CD8-positive, alpha-beta memory T cell (primary cell): ENCODE data around the gene FBLN1. TPM values are rescaled to one million over a fixed set of nuclear protein-coding genes. Genes with fewer than 3 reads are reported as not detected.

Experiments used
- CTCF ChIA-PET: fragments of 350-600 bp; sonication (Branson Sonifier 250); formaldehyde crosslinking; loops from one replicate; lab custom pipeline; 2021; ENCODE audit warnings: antibody characterized with exemption; lab: Charles Lee
- POLR2A ChIA-PET: fragments of 350-600 bp; sonication (Branson Sonifier 250); formaldehyde crosslinking; loops from one replicate; lab custom pipeline; 2021; ENCODE audit warnings: antibody characterized with exemption; lab: Charles Lee
- DNase-seq, 5 donors: peaks; one replicate each; pipeline versions ENCODE4 v3.0.0 to v3.0.0-alpha.2; 2020 to 2022; ENCODE audit warnings: mixed read lengths in 1 of 5
- H3K27ac ChIP-seq: one replicate; pipeline ENCODE4 v1.7.0; 2013; ENCODE audit warnings: low read depth, mild to moderate bottlenecking, low read length, moderate library complexity
- H3K27me3 ChIP-seq: 2 replicates; pipeline ENCODE4 v1.7.0; 2013; ENCODE audit warnings: low read length, mild to moderate bottlenecking; ENCODE audit not compliant: insufficient read depth, poor library complexity, severe bottlenecking
- H3K36me3 ChIP-seq: 2 replicates; pipeline ENCODE4 v1.7.0; 2013; ENCODE audit warnings: mild to moderate bottlenecking, low read length, moderate library complexity; ENCODE audit not compliant: insufficient read depth
- H3K4me1 ChIP-seq: 2 replicates; pipeline ENCODE4 v1.7.0; 2013; ENCODE audit warnings: mild to moderate bottlenecking, low read length, moderate library complexity; ENCODE audit not compliant: insufficient read depth
- H3K4me3 ChIP-seq: 2 replicates; pipeline ENCODE4 v1.7.0; 2013; ENCODE audit warnings: mild to moderate bottlenecking, low read length
- H3K9me3 ChIP-seq: 2 replicates; pipeline ENCODE4 v1.7.0; 2013; ENCODE audit warnings: mild to moderate bottlenecking, low read length
- H3K27ac Mint-ChIP-seq, 8 donors: one replicate each; pipeline ENCODE4 v1.8.0; 2020 to 2021; ENCODE audit warnings: mixed read lengths in 8 of 8, mild to moderate bottlenecking in 6 of 8, inconsistent platforms in 3 of 8, moderate library complexity in 3 of 8
- H3K27me3 Mint-ChIP-seq, 2 donors: one replicate each; pipeline ENCODE4 v1.8.0; 2020 to 2021; ENCODE audit warnings: mixed read lengths in 2 of 2, mild to moderate bottlenecking in 1 of 2, moderate library complexity in 1 of 2
- H3K36me3 Mint-ChIP-seq, 3 donors: one replicate each; pipeline ENCODE4 v1.8.0; 2020 to 2021; ENCODE audit warnings: mixed read lengths in 3 of 3, inconsistent platforms in 1 of 3, mild to moderate bottlenecking in 1 of 3
- H3K4me1 Mint-ChIP-seq, 3 donors: one replicate each; pipeline ENCODE4 v1.8.0; 2020 to 2021; ENCODE audit warnings: mixed read lengths in 3 of 3, inconsistent platforms in 1 of 3, mild to moderate bottlenecking in 1 of 3
- H3K4me3 Mint-ChIP-seq, 7 donors: one replicate each; pipeline ENCODE4 v1.8.0; 2020 to 2021; ENCODE audit warnings: mixed read lengths in 7 of 7, mild to moderate bottlenecking in 6 of 7, moderate library complexity in 4 of 7, inconsistent platforms in 2 of 7
- H3K9me3 Mint-ChIP-seq, 5 donors: one replicate each; pipeline ENCODE4 v1.8.0; 2020 to 2022; ENCODE audit warnings: mixed read lengths in 5 of 5, mild to moderate bottlenecking in 3 of 5, moderate library complexity in 2 of 5, inconsistent platforms in 1 of 5
- polyA plus RNA-seq: library from polyadenylated mRNA; unstranded; fragments of 300-500 nt; fragmentation: Illumina TruSeq; gene quantifications from one replicate; pipeline ENCODE4 v1.2.3, GENCODE V29; 2021
- total RNA-seq, 2 experiments: library from RNA; stranded (reverse); gene quantifications; one replicate each; pipeline ENCODE4 v1.2.3, GENCODE V29; 2021

FBLN1 gene
- total and polyA plus RNA-seq, 3 experiments from 2014 or later: not detected

GRCh38 chr22:45503050-45503815 is 550 bp downstream of the FBLN1 start:
- H3K9me3 ChIP-seq: no peaks in the 10 kb centered on the region
- Mint-ChIP-seq H3K4me3 (no peak overlapping the region), H3K27ac (no peak overlapping the region), H3K36me3 (peaks cover 0 to 2% (median 0%) of the 10 kb centered on the region in 3 donors), H3K9me3 (no peaks in the 10 kb centered on the region), H3K4me1 (no peaks in the 10 kb centered on the region), H3K27me3 (peaks cover 15 to 58% of the 10 kb centered on the region in 2 donors)
- H3K27me3 ChIP-seq: peaks cover 5% of the 10 kb centered on the region
- CTCF ChIA-PET: no interaction called here
- no peaks in the 10 kb centered on the region for H3K36me3 ChIP-seq
- no peak overlapping the region for H3K4me3 ChIP-seq
- H3K4me1 ChIP-seq: no peaks in the 10 kb centered on the region
- H3K27ac ChIP-seq: no peak overlapping the region
- POLR2A ChIA-PET: interaction anchor here (0.6 kb wide), 1 partner anchor 847 kb away, joined by 5 read pairs; no protein-coding TSS in a partner anchor
- DNase-seq: no peak

GRCh38 chr22:45503816-45504372 is 1.2 kb downstream of the FBLN1 start:
- no peak overlapping the region for H3K27ac ChIP-seq
- Mint-ChIP-seq H3K4me3 (no peak overlapping the region), H3K36me3 (peaks cover 0 to 2% (median 0%) of the 10 kb centered on the region in 3 donors), H3K9me3 (no peaks in the 10 kb centered on the region), H3K27ac (no peak overlapping the region), H3K27me3 (peaks cover 14 to 60% of the 10 kb centered on the region in 2 donors), H3K4me1 (no peaks in the 10 kb centered on the region)
- peaks cover 5% of the 10 kb centered on the region for H3K27me3 ChIP-seq
- DNase-seq: no peak
- H3K36me3 ChIP-seq: no peaks in the 10 kb centered on the region
- H3K4me1 ChIP-seq: no peaks in the 10 kb centered on the region
- no peaks in the 10 kb centered on the region for H3K9me3 ChIP-seq
- ChIA-PET CTCF (no interaction called here), POLR2A (no interaction called here)
- no peak overlapping the region for H3K4me3 ChIP-seq

GRCh38 chr22:45504373-45505341 is 2.0 kb downstream of the FBLN1 start:
- peak overlapping the region in 1 of 8 donors; percentile 47 for H3K27ac Mint-ChIP-seq
- Histone ChIP-seq H3K36me3 (no peaks in the 10 kb centered on the region), H3K27me3 (peaks cover 5% of the 10 kb centered on the region), H3K4me3 (no peak overlapping the region), H3K4me1 (no peaks in the 10 kb centered on the region), H3K27ac (no peak overlapping the region), H3K9me3 (no peaks in the 10 kb centered on the region)
- DNase-seq: no peak
- peaks cover 14 to 60% of the 10 kb centered on the region in 2 donors for H3K27me3 Mint-ChIP-seq
- H3K4me3 Mint-ChIP-seq: peak overlapping the region in 1 of 7 donors; percentile 13
- no peaks in the 10 kb centered on the region for H3K4me1 Mint-ChIP-seq
- no peaks in the 10 kb centered on the region for H3K9me3 Mint-ChIP-seq
- H3K36me3 Mint-ChIP-seq: peaks cover 0 to 2% (median 0%) of the 10 kb centered on the region in 3 donors
- CTCF ChIA-PET: no interaction called here
- POLR2A ChIA-PET: no interaction called here

GRCh38 chr22:45505991-45506747 is 3.5 kb downstream of the FBLN1 start:
- H3K4me3 Mint-ChIP-seq: no peak overlapping the region
- H3K4me1 ChIP-seq: no peaks in the 10 kb centered on the region
- H3K27me3 Mint-ChIP-seq: peaks cover 6 to 49% of the 10 kb centered on the region in 2 donors
- H3K36me3 Mint-ChIP-seq: peaks cover 0 to under 1% (median 0%) of the 10 kb centered on the region in 3 donors
- H3K4me3 ChIP-seq: no peak overlapping the region
- no peak overlapping the region for H3K27ac Mint-ChIP-seq
- H3K9me3 ChIP-seq: no peaks in the 10 kb centered on the region
- CTCF ChIA-PET: no interaction called here
- POLR2A ChIA-PET: no interaction called here
- no peaks in the 10 kb centered on the region for H3K4me1 Mint-ChIP-seq
- H3K9me3 Mint-ChIP-seq: no peaks in the 10 kb centered on the region
- DNase-seq: no peak
- no peak overlapping the region for H3K27ac ChIP-seq
- H3K27me3 ChIP-seq: peaks cover 5% of the 10 kb centered on the region
- H3K36me3 ChIP-seq: no peaks in the 10 kb centered on the region

GRCh38 chr22:45506816-45507360 is 4.2 kb downstream of the FBLN1 start:
- Mint-ChIP-seq H3K9me3 (no peaks in the 10 kb centered on the region), H3K27me3 (peaks cover 6 to 44% of the 10 kb centered on the region in 2 donors), H3K27ac (no peak overlapping the region), H3K4me3 (no peak overlapping the region), H3K4me1 (no peaks in the 10 kb centered on the region), H3K36me3 (no peaks in the 10 kb centered on the region)
- no peak for DNase-seq
- Histone ChIP-seq H3K4me3 (no peak overlapping the region), H3K27me3 (peaks cover 5% of the 10 kb centered on the region), H3K9me3 (no peaks in the 10 kb centered on the region), H3K27ac (no peak overlapping the region), H3K4me1 (no peaks in the 10 kb centered on the region), H3K36me3 (no peaks in the 10 kb centered on the region)
- CTCF ChIA-PET: no interaction called here
- POLR2A ChIA-PET: no interaction called here

GRCh38 chr22:45507798-45508197 is 5.1 kb downstream of the FBLN1 start:
- Histone ChIP-seq H3K27ac (no peak overlapping the region), H3K4me3 (no peak overlapping the region), H3K4me1 (no peaks in the 10 kb centered on the region), H3K27me3 (peaks cover 5% of the 10 kb centered on the region), H3K9me3 (no peaks in the 10 kb centered on the region), H3K36me3 (no peaks in the 10 kb centered on the region)
- ChIA-PET CTCF (no interaction called here), POLR2A (no interaction called here)
- Mint-ChIP-seq H3K4me1 (no peaks in the 10 kb centered on the region), H3K4me3 (no peak overlapping the region), H3K27ac (no peak overlapping the region), H3K36me3 (no peaks in the 10 kb centered on the region), H3K9me3 (no peaks in the 10 kb centered on the region), H3K27me3 (peaks cover 6 to 42% of the 10 kb centered on the region in 2 donors)
- DNase-seq: no peak

- POLR2A ChIA-PET: interaction anchor here (0.5 kb wide), 1 partner anchor 794 kb away, joined by 4 read pairs; no protein-coding TSS in a partner anchor
- DNase-seq: peak in 1 of 5 donors; percentile 2
- no peaks in the 10 kb centered on the region for H3K9me3 Mint-ChIP-seq
Observed at GRCh38 chr22:45508814-45509213, 6.1 kb downstream of the FBLN1 start.

More at GRCh38 chr22:45508814-45509213, 6.1 kb downstream of the FBLN1 start:
- Histone ChIP-seq H3K9me3 (no peaks in the 10 kb centered on the region), H3K27ac (no peak overlapping the region), H3K36me3 (no peaks in the 10 kb centered on the region), H3K27me3 (no peaks in the 10 kb centered on the region), H3K4me3 (no peak overlapping the region), H3K4me1 (no peaks in the 10 kb centered on the region)
- no peaks in the 10 kb centered on the region for H3K36me3 Mint-ChIP-seq
- no peak overlapping the region for H3K4me3 Mint-ChIP-seq
- peaks cover 8 to 41% of the 10 kb centered on the region in 2 donors for H3K27me3 Mint-ChIP-seq
- CTCF ChIA-PET: no interaction called here
- H3K4me1 Mint-ChIP-seq: no peaks in the 10 kb centered on the region
- H3K27ac Mint-ChIP-seq: no peak overlapping the region
